HG02798 (cell line): ENCODE measurements around the gene E4F1.
A peak's percentile ranks its signal among the peaks of the same experiment; 100 is the strongest.
"Not testable (repeated sequence)": the region's sequence is repeated elsewhere in the genome, so short reads cannot be mapped to it uniquely, and the experiment has no call there.

ENCODE experiments used
- ATAC-seq: cut with Tn5 transposase; IDR thresholded peaks from one replicate; pipeline ENCODE4 v1.9.1; 2021; ENCODE audit warnings: mild to moderate bottlenecking; ENCODE audit not compliant: unreplicated experiment, poor library complexity

E4F1 gene

DNA sequence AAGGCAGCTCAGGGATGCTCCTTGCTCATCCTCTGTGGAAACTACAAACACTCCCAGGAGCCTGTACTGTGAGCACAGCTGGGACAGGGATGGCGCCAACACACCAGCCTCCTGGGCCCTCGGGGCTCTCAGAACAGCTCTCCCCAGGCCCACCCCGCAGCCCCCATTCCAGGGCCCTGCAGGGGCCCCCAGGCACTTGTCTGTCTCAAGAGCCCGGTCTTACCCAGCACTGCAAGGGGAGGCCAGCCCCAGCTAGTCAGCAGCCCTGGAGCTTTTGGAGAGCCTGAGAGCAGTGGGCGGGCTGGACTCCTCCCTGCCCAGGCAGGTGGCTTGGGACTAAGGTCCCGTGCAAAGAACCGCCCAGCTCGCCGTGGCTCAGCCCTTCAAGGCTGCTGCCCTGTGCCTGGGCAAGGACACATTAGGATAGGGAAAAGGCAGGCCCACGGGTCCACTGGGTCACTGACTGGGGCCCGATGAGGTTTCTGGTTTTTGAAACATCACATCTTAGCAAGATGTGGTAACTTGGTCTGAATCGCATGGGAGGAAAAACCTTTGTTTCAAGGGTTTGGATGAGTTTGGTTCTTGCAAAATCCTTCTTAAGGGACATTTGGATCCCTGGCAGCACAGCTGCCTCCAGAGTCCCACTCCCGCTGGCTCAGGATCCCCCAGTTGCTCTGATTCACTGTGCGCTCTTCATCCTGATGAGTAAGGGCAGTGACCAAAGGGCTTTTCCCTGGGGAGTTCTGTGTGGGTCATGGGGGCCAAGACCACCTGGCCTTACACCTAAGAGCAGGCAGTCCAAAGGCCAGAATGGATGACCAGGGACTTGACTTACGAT, 15.7 kb downstream of the E4F1 start:
- ATAC-seq: no peak

DNA sequence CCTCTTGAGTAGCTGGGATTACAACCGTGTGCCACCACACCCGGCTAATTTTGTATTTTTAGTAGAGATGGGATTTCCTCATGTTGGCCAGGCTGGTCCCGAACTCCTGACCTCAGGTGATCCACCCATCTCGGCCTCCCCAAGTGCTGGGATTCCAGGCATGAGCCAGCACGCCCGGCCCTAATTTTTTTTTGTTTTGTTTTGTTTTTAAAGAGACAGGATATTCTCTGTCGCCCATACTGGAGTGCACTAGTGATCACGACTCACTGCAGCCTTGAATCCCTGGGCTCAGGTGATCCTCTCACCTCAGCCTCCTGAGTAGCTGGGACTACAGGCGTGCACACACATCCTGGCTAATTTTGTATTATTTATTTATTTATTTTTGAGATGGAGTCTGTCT, 16.9 kb downstream of the E4F1 start:
- not testable (repeated sequence) for ATAC-seq

DNA sequence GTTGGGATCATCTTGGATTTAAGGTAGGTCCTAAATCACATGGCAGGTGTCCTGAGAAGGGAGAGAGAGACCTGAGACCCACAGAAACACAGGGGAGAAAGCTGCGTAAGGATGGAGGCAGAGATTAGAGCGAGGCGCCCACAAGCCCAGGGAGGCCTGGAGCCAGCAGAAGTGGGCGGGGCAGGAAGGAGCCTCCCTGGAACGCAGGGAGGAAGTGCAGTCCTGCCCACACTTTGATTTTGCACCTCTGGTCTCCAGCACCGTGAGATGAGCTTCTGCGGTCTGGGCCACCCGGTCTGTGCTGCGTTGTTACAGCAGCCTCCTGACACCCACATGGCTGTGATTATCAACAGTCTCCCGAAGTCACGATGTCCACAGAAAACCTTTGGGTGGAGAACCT, 19.2 kb downstream of the E4F1 start:
- ATAC-seq: no peak

DNA sequence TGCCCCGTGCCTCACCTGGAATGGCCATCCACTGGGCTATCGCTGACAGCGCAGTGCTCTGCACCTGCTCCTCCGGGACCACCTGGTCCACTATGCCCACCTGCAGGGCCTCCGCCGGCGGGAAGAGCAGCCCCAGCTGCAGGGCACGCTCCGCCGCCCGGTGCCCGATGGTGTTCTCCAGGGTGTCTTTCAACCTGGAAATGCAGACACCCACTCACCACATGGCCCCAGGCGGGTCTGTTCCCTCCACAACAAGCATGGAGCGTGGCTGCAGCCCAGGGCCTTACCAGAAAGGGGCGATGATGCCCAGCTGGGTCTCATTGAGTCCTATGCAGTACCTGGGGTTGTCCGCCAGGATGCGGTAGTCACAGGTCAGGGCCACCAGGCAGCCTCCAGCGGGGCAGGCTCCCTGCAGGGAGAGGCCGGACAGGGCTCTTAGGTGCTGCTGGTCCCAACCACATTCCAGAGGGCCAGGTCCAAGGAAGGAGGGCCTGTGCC, 19.7 kb downstream of the E4F1 start:
- ATAC-seq: no peak

DNA sequence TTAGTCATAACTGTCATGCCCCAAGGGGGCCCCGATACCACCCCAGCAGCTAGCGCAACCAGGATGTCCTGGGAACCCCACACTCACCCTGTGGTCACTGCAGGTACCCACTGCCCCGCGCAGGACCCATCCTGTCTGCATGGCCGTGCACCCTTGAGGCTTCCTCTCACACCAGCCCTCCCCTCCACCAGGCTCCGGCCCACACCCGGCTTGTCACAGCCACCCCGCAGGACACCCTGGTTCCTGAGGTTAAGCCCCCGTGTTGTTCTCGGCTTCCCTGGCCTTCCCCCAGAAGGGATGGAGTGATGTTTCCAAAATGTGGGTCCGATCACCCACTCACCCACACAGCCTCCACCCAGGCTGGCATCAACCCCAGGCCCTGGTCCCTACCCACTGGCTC, 20.4 kb downstream of the E4F1 start:
- no peak for ATAC-seq

DNA sequence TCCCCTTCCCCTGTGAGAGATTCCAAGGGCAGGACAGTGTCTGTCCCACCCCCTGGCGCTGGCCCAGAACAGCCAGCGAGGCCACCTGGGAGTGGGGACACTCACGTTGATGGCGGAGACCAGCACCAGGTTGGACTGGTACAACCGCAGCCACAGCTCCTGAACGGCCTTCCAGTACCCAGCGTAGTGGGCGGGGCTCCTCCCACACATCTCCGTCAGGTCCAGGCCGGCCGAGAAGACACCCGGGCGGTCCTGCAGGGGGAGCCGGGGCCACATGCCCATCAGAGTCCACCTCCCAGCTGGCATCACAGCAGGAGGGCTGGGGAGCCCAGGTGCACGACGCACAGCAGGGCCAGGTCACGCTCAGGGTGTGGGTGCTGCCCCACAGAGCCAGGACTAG, 20.9 kb downstream of the E4F1 start:
- ATAC-seq: no peak

DNA sequence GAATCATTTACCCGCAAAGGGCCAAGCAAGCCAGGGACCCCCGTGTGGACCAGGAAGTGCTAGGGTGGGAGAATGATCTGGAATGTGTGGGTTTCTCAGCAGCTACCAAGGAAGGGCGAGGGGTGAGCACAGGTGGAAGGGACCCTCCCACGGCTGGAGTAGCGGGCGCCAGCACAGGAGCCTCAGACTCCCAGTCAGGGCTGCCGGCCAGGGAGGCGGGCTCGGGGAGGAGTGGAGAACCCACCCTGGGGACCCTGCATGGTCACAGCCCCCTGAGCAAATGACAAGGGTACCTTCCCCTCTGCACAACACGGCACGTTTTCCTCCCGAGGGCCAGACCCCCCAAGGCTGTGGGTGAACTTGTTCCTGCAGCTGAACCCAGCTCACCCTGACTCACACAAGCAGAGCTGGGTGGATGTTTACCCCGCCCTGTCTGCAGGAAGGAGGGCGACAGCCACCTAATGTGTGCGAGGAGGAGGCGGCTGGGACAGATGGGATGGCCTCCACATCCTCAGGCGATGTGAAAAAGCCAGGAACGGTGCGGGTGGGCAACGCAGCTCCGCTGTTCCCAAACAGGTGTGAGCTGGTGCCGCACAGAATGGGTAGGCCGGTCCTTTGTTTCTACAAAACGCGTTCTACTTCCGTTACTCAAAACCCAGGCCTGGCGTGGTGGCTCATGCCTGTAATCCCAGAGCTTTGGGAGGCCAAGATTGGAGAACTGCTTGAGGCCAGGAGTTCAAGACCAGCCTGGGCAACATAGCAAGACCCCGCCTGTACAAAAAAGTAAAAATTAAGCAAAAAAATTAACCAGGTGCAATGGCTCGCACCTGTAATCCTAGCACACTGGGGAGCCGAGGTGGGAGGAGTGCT, 21.8 kb downstream of the E4F1 start:
- no peak for ATAC-seq

DNA sequence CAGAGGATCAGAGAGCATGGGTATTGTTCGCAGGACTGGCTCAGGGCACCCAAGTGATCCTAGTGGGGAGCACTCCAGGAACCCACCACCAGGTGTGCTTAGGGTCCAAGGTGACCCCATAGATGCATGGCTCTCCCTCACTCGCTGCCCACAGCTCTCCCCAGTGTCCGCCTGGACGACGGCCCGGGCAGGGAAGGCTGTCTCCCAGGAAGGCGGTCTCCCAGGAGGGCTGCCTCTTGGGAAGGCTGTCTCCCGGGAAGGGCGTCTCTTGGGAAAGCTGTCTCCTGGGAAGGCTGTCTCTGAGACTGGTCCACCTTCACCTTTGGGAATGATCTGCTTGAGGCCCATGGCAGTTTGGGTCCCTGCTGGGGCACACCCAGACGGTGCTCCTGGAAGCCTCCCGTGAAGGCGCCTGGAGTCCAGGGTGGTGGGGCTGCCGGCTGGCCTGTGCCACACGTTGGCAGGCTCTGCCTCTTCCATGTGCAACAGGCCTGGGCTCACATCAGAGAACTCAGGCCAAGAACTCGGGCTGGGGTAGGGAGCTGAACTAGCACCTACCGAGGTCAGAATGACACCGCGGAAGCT, 23.0 kb downstream of the E4F1 start:
- no peak for ATAC-seq

DNA sequence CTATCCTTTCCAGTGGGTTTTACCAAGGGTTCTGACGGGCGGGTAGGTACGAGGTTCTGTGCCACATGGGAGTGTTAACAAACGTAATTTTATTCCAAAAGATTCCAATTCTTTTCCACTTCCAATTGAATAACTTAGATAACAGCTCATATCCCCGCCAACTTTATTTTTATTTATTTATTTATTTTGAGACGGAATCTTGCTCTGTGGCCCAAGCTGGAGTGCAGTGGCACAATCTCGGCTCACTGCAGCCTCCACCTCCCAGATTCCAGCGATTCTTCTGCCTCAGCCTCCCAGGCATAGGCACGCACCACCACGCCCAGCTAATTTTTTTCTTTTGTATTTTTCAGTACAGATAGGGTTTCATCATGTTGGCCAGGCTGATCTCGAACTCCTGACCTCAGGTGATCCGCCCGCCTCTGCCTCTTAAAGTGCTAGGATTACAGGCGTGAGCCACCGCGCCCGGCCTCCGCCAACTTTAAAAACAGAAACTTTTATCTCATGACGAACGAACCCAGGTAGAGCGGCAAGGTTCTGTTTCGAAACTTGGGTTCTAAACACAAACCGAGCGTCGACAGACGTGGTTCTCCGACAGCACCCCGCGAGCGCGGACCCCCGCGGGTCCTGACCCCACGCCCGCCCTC, 27.4 kb downstream of the E4F1 start:
- no peak for ATAC-seq

DNA sequence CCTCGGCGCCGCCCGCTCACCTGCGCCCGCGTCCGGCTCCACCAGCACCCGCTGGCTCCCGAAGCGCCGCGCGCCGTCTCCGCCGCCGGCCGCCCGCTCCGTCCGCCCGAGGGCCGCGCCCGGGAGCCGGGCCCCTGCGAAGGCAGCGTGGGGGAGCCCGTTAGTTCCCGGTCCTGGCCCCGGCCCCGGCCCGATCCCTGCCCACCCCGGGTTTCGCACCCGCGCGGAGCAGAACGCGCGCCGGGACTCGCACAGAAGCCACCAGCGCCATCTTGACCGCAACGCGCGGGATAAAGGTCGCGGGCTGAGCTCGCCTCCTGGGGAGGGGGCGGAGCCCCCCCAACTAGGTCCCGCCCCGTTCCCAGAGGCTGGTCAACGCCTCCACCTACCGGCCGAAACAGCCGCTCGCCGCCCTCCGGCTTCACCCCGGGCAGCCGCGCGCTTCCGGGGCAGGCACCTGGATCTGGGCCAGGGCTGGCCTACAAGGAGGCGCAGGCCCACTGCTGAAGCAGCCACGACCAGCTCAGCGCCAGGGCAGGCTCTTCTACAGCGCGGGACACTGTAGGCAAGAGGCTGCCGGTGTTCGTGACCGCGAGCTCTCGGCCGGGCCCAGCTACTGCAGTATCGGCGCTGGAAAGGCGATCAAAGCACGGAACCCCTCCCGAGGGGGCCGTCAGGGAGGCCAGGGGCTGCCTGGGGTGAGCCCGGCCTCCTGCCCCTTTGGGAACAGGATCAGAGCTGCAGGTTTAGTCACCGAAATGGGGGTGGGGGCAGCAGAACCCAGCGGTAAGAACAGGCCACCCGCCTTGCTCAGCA, 28.1 kb downstream of the E4F1 start, which contains the start of gene ECI1:
ECI1 (minus strand) TSS at position 292 of the 816 bp plus-strand sequence; CDS start at position 271, 21 bp downstream.
- peak; percentile 94 for ATAC-seq

DNA sequence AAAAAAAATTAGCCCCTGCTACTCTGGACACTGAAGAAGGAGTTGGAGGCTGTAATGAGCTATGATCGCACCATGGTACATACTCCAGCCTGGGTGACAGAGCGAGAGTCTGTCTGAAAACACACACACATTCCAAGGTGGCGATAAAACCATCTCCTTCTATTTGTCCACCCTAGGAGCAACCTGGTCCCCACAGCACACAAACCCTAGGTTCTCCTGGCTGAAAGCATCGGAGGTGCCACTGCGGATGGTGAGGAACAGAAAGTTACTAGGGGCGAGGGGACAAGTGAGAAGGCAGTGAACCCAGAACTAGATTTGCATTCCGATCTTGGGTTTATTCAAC, 29.4 kb downstream of the E4F1 start:
- no peak for ATAC-seq

DNA sequence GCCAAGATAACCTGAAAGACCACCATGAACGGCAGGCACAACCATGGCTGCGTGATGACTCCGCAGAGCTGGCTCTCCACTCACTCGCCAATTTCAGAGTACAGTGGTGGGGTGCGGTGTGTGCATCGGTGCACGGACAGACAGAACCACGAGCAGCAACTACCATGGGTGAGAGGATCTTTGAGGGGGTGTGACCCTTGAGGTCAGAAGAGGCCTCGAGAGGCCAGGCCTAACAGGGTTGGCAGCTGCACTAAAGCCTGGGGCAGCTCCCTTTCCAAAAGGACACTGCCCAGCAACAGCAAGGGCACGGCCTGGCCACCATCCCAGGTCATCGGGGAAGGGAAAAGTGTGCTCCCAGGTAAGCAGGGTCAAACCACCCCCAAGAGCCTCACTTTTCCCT, 29.9 kb downstream of the E4F1 start:
- ATAC-seq: no peak

DNA sequence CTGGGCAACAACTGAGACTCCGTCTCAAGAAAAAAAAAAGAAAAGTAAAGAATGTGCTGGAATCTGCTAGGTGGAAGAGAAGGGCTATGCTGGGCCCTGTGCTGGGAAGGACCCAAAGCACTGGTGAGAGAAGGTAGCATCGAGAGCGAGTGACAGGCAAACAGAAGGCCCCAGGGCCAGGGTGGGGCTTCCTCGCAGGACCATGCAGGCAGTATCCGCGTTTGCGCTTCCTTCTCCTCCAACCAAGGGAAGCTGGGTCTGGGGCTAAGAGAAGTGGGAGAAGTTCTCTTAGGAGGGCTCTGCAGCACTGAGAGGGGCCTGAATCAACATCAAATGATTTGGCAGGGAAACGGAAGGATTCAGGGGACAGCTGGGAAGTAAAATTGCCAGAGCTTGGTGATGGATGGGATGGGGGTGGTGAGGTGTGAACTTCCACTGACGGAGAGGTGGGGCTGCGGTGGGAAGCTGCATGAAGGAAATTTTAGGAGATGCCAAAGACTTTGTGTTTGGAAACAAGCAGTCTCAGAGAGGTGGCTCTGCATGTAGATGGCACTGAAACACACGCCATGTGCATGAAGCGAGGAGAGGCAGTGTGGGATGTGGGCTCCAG, 33.2 kb downstream of the E4F1 start:
- no peak for ATAC-seq

DNA sequence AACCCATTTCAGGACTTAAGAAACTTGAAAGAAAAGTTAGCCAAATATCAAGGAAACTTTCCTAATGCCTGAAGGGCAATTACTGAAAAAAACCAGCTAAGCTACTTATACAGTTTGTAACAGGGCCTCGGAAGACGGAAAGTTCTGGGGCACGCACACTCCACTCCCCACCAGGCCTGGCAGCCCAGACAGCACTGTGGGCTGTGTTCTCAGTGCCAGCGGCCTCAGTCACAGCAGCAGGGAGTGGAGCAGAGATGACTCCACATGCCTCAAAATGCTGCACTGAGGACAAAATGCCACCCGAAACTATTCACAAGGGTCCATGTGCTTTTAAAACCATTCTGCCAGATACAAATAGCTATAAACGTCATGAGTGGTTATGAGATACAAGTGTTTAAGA, 34.3 kb downstream of the E4F1 start:
- no peak for ATAC-seq

DNA sequence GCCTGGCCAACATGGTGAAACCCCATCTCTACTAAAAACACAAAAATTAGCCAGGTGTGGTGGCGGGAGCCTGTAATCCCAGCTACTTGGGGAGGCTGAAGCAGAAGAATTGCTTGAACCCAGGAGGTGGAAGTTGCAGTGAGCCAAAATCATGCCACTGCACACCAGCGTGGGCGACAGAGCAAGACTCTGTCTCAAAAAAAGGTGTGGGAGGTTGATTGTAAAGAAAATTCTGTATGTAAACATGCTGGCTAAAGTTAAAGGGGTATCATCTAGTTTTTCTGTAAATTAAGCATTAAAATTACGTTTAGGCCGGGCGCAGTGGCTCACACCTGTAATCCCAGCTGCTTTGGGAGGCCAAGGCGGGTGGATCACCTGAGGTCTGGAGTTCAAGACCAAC, 35.1 kb downstream of the E4F1 start:
- ATAC-seq: not testable (repeated sequence)

DNA sequence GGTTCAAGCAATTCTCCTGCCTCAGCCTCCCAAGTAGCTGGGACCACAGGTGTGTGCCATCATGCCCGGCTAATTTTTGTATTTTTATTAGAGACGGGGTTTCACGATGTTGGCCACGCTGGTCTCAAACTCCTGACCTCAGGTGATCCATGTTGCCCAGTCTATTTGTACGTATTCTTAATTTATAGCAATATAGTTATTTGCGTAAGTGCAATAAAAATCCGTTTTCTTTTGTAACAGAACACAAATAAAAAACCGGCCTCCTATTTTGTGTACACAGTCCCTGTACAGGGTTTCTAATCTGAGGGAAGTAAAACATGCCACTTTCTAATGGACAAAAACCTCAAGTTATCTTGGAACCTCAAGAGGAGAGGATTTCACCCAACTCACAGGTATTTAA, 36.9 kb downstream of the E4F1 start:
- no peak for ATAC-seq

DNA sequence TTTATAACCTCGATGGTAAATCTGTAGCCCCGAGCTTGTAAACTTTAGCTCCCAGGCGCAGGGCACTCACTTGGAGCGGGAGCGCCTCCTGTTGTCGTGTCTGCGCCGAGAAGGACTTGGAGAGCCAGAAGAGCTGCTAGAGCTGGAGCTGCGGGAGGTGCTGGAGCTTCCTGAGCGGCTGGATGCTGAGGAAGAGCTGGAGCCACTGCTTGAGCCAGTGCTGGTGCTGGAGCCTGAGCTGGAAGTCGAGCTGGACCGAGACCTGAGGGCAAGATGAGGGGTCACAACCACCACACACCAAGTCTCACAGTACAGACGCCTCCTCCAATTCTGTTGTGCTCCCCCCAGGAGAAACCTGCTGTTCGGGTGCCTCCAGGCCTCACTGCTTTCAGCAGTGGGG, 39.6 kb downstream of the E4F1 start:
- ATAC-seq: not testable (repeated sequence)

DNA sequence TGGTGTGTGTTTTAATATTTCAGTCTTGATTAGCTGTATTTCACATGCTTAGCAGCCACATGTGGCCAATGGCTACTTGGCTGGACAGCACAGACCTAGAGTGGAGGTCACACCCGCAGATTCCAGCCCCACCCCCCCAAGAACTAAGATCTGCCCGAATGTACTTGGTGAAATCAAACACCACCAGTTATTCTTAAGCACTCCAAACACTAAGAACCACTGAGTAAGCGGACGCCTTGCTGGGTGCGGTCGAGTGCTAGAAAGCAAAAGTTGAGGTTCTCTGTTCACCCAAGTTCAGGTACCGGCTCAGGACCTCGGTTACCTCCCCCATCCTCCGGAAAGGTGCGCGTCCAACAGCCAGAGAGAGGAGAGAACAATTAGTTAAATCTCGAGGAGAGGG, 43.5 kb downstream of the E4F1 start:
- not testable (repeated sequence) for ATAC-seq

DNA sequence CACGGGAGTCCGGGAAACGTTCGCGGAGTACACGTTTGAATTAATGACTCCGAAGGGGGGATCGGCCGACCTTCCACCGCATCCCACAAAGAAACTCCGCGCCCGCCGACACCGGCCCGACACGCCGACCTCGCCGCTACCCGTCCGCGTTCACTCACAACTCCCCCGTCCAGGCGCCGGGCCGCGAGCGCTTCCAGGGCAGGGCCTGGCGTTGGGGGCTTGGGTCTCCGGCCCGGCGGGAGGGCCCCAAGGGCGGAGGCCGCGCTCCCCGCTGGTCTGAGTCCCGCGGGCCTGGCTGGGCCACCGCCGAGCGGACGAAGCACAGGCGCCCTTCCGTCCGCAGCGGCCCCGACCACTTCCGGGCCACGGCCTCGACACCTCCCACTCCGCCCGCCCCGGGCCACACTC, 44.1 kb downstream of the E4F1 start:
- ATAC-seq: peak; percentile 62
